ENCODE data around the gene RNF113B. TPM values are rescaled to one million over a fixed set of nuclear protein-coding genes. Genes with fewer than 3 reads are reported as not detected.

RNF113B gene
- total RNA-seq, 1 experiment from 2014 or later = not detected

- Mint-ChIP-seq H3K36me3 (ENCODE audit: insufficient read depth, unreplicated experiment) (peaks cover 6% of the 10 kb centered on the region), H3K9me3 (ENCODE audit: unreplicated experiment) (no peaks in the 10 kb centered on the region), H3K27ac (ENCODE audit: low read depth, unreplicated experiment) (no peak overlapping the region), H3K4me1 (ENCODE audit: insufficient read depth, unreplicated experiment) (no peaks in the 10 kb centered on the region), H3K4me3 (ENCODE audit: unreplicated experiment) (no peak overlapping the region), H3K27me3 (ENCODE audit: insufficient read depth, unreplicated experiment) (no peaks in the 10 kb centered on the region)
- no peak for TF ChIP-seq CTCF (IDR thresholded peaks at IDR 0.05; ENCODE audit: unreplicated experiment)
- ChIA-PET POLR2A (no interaction called here), CTCF (no interaction called here)
- no TSS peak for BruUV-seq (replicated peaks)
- intact Hi-C loops (cut with micrococcal nuclease) = no loop called here
- DNase-seq (ENCODE audit: unreplicated experiment) = no peak
Measured at GRCh38 chr13:98180092-98180491, 3.0 kb upstream of the RNF113B start.

- H3K4me1 Mint-ChIP-seq (ENCODE audit: insufficient read depth, unreplicated experiment) = peaks cover 14% of the 10 kb centered on the region
- ChIA-PET POLR2A (no interaction called here), CTCF (no interaction called here)
- no peak for TF ChIP-seq CTCF (IDR thresholded peaks at IDR 0.05; ENCODE audit: unreplicated experiment)
- no peak for DNase-seq (ENCODE audit: unreplicated experiment)
- H3K4me3 Mint-ChIP-seq (ENCODE audit: unreplicated experiment) = no peak overlapping the region
- H3K27ac Mint-ChIP-seq (ENCODE audit: low read depth, unreplicated experiment) = no peak overlapping the region
- H3K27me3 Mint-ChIP-seq (ENCODE audit: insufficient read depth, unreplicated experiment) = no peaks in the 10 kb centered on the region
- BruUV-seq (replicated peaks) = no TSS peak
- H3K36me3 Mint-ChIP-seq (ENCODE audit: insufficient read depth, unreplicated experiment) = no peaks in the 10 kb centered on the region
- intact Hi-C loops (cut with micrococcal nuclease) = no loop called here
- H3K9me3 Mint-ChIP-seq (ENCODE audit: unreplicated experiment) = no peaks in the 10 kb centered on the region
Measured at GRCh38 chr13:98175823-98176222, 1.2 kb downstream of the RNF113B start.

- POLR2A ChIA-PET = no interaction called here
- no peak for TF ChIP-seq CTCF (IDR thresholded peaks at IDR 0.05; ENCODE audit: unreplicated experiment)
- peaks cover 14% of the 10 kb centered on the region for H3K4me1 Mint-ChIP-seq (ENCODE audit: insufficient read depth, unreplicated experiment)
- no peaks in the 10 kb centered on the region for H3K27me3 Mint-ChIP-seq (ENCODE audit: insufficient read depth, unreplicated experiment)
- H3K27ac Mint-ChIP-seq (ENCODE audit: low read depth, unreplicated experiment) = no peak overlapping the region
- DNase-seq (ENCODE audit: unreplicated experiment) = no peak
- CTCF ChIA-PET = interaction anchor here (0.5 kb wide), 1 partner anchor 10 kb away, joined by 3 read pairs; no protein-coding TSS in a partner anchor
- intact Hi-C loops (cut with micrococcal nuclease) = no loop called here
- no peak overlapping the region for H3K4me3 Mint-ChIP-seq (ENCODE audit: unreplicated experiment)
- no peaks in the 10 kb centered on the region for H3K36me3 Mint-ChIP-seq (ENCODE audit: insufficient read depth, unreplicated experiment)
- no peaks in the 10 kb centered on the region for H3K9me3 Mint-ChIP-seq (ENCODE audit: unreplicated experiment)
- BruUV-seq (replicated peaks) = no TSS peak
Measured at GRCh38 chr13:98175043-98175442, 2.0 kb downstream of the RNF113B start.

- ChIA-PET POLR2A (no interaction called here), CTCF (no interaction called here)
- H3K27me3 Mint-ChIP-seq (ENCODE audit: insufficient read depth, unreplicated experiment) = no peaks in the 10 kb centered on the region
- H3K27ac Mint-ChIP-seq (ENCODE audit: low read depth, unreplicated experiment) = no peak overlapping the region
- no peak overlapping the region for H3K4me3 Mint-ChIP-seq (ENCODE audit: unreplicated experiment)
- TF ChIP-seq CTCF (IDR thresholded peaks at IDR 0.05; ENCODE audit: unreplicated experiment) = no peak
- intact Hi-C loops (cut with micrococcal nuclease) = no loop called here
- H3K9me3 Mint-ChIP-seq (ENCODE audit: unreplicated experiment) = no peaks in the 10 kb centered on the region
- DNase-seq (ENCODE audit: unreplicated experiment) = no peak
- peaks cover 14% of the 10 kb centered on the region for H3K4me1 Mint-ChIP-seq (ENCODE audit: insufficient read depth, unreplicated experiment)
- no peaks in the 10 kb centered on the region for H3K36me3 Mint-ChIP-seq (ENCODE audit: insufficient read depth, unreplicated experiment)
- BruUV-seq (replicated peaks) = no TSS peak
Measured at GRCh38 chr13:98174307-98174706, 2.8 kb downstream of the RNF113B start.

Measured in MCF 10A (cell line).